BE2C (cell line): Measurements from ENCODE around the gene SSBP4. TPM values are rescaled to one million over a fixed set of nuclear protein-coding genes. Genes with fewer than 3 reads are reported as not detected.
A peak's percentile ranks its signal among the peaks of the same experiment; 100 is the strongest.

Experiments used
- DNase-seq: peaks from one replicate; pipeline ENCODE4 v3.0.0-alpha.2; 2020
- H3K27me3 ChIP-seq: fragments of 250-450 bp; sonication (Bioruptor Pico); 2 replicates; pipeline ENCODE4 v1.5.1; 2020; ENCODE audit warnings: mild to moderate bottlenecking
- H3K36me3 ChIP-seq: fragments of 250-450 bp; sonication (Bioruptor Pico); 2 replicates; pipeline ENCODE4 v1.5.1; 2020; ENCODE audit warnings: mild to moderate bottlenecking
- H3K4me1 ChIP-seq: fragments of 250-450 bp; sonication (Bioruptor Pico); 2 replicates; pipeline ENCODE4 v1.5.1; 2020
- H3K4me3 ChIP-seq: 2 replicates; pipeline ENCODE4 v1.5.1; 2011; ENCODE audit warnings: low read depth, low read length
- H3K9me3 ChIP-seq: fragments of 250-450 bp; sonication (Bioruptor Pico); 2 replicates; pipeline ENCODE4 v1.5.1; 2020
- polyA plus RNA-seq: library from polyadenylated mRNA; unstranded; fragments of >200 nt; gene quantifications from one replicate; pipeline ENCODE4 v1.2.1, GENCODE V29; 2012; ENCODE audit warnings: low read depth, missing spikeins; ENCODE audit not compliant: insufficient read length, insufficient read depth
- TF ChIP-seq, protein P1 (sequence below): IDR thresholded peaks from 2 replicates; pipeline ENCODE4 v1.5.1; 2012; ENCODE audit warnings: mild to moderate bottlenecking, low read depth, low read length

Gene SSBP4
- 467 TPM for polyA plus RNA-seq

DNA sequence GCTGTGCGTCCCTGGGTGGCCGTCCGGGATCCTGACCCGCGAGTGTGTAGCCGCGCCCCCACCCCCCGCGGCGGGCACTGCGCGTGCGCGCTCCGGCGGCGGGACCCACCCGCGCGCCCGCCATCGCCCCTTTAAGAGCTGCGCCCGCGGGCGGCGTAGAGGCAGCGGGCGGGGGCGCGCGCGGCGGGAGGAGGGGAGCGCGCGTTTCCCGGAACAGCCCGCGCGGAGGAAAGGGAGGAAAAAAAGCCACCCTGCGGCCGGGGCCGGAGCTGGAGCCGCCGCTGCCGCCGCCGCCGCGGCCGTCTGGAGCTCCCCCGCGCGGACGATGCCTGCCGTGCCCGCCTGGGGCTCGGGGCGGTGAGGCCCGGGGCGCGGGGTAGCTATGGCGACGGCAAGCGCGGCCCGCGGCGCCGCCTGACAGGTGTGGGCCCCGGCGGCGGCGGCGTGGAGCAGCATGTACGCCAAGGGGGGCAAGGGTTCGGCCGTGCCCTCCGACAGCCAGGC, at the start of gene SSBP4:
TSS of gene SSBP4 (plus strand) at position 204 of the 504 bp plus-strand sequence. CDS start at position 455, 251 bp downstream.
- TF ChIP-seq, protein P1, sequence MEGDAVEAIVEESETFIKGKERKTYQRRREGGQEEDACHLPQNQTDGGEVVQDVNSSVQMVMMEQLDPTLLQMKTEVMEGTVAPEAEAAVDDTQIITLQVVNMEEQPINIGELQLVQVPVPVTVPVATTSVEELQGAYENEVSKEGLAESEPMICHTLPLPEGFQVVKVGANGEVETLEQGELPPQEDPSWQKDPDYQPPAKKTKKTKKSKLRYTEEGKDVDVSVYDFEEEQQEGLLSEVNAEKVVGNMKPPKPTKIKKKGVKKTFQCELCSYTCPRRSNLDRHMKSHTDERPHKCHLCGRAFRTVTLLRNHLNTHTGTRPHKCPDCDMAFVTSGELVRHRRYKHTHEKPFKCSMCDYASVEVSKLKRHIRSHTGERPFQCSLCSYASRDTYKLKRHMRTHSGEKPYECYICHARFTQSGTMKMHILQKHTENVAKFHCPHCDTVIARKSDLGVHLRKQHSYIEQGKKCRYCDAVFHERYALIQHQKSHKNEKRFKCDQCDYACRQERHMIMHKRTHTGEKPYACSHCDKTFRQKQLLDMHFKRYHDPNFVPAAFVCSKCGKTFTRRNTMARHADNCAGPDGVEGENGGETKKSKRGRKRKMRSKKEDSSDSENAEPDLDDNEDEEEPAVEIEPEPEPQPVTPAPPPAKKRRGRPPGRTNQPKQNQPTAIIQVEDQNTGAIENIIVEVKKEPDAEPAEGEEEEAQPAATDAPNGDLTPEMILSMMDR: no peak
- Histone ChIP-seq H3K4me3 (peak within 1 kb of the TSS; percentile 71), H3K4me1 (peaks cover 21% of the 10 kb centered on the region), H3K9me3 (no peaks in the 10 kb centered on the region), H3K27me3 (no peaks in the 10 kb centered on the region), H3K36me3 (peaks cover 4% of the 10 kb centered on the region)
- peak; percentile 84 for DNase-seq

DNA sequence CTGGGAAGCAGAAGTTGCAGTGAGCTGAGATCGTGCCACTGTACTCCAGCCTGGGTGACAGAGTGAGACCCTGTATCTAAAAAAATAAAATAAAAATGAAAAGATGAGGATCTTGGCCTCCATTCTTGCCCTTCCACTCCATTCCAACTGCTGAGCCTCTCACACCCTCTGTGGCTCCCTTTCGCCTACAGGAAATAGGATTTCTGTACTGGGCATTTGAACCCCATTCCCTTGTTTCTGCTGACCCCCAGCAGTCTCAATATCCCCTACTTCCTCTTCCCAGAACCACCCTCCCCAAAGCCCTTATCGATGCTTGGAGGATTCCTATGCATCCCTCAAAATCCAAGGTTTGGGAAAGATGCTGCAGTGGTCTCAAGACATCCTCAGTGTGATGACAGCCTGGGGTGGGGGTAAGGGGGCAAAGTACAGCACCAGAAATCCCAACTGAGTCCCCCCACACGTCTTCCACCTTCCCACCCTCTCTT, 45.7 kb upstream of the SSBP4 start:
- Histone ChIP-seq H3K9me3 (no peaks in the 10 kb centered on the region), H3K27me3 (no peaks in the 10 kb centered on the region), H3K36me3 (no peaks in the 10 kb centered on the region), H3K4me1 (peaks cover 9% of the 10 kb centered on the region), H3K4me3 (no peak overlapping the region)
- no peak for DNase-seq
- TF ChIP-seq, protein P1: no peak

DNA sequence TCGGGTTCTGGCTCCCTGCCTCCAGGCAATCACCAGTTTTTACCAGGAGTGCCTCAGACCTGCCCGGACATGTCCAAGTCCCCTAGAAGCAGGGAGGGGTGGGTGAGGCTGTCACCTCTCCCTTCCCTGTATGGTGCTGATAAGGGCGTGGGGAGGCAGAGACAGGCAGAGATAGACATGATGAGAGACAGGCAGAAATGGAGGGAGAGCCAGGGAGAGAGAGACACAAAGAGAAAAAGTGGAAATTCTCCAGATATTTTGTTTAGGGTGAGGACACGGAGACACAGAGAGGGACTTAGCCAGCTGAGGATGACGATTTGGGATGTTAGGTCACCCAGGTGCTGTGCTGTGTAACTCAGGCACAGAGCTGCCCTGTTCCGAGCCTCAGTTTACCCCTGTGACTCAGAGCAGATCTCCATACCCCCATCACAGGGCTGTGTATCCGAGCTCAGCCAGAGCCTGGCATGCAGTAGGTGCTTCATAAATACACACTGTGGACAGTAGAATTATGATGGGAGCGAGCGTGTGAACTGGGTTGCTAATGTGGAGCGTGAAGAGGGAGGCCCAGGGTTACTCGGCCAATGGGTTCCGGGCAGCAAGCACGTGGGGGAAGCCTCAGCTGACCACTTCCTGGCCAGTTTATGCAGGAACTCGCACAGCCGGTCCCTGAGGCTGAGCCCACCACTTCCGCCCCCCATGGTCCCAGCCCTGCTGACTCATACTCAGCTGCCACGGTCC, 45.1 kb upstream of the SSBP4 start:
- Histone ChIP-seq H3K9me3 (no peaks in the 10 kb centered on the region), H3K4me1 (peaks cover 9% of the 10 kb centered on the region), H3K27me3 (no peaks in the 10 kb centered on the region), H3K36me3 (no peaks in the 10 kb centered on the region), H3K4me3 (no peak overlapping the region)
- TF ChIP-seq, protein P1: no peak
- peak; percentile 67 for DNase-seq

DNA sequence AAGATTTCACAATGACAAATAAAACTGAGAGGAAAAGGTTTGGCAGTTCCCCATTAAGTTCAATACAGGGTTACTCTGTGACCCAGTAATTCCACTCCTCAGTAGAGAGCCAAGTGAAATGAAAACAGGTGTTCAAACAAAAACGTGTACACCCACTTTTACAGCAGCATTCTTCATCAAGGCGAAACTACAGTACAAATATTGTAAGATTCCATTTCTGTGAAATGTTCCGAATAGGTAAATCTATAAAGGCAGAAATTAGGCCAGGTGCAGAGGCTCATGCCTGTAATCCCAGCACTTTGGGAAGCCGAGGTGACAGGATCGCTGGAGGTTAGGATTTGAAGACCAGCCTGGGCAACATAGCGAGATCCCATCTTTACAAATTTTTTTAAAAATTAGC, 42.2 kb upstream of the SSBP4 start:
- Histone ChIP-seq H3K4me3 (no peak overlapping the region), H3K27me3 (no peaks in the 10 kb centered on the region), H3K9me3 (no peaks in the 10 kb centered on the region), H3K36me3 (no peaks in the 10 kb centered on the region), H3K4me1 (peaks cover 9% of the 10 kb centered on the region)
- no peak for DNase-seq
- TF ChIP-seq, protein P1: no peak

DNA sequence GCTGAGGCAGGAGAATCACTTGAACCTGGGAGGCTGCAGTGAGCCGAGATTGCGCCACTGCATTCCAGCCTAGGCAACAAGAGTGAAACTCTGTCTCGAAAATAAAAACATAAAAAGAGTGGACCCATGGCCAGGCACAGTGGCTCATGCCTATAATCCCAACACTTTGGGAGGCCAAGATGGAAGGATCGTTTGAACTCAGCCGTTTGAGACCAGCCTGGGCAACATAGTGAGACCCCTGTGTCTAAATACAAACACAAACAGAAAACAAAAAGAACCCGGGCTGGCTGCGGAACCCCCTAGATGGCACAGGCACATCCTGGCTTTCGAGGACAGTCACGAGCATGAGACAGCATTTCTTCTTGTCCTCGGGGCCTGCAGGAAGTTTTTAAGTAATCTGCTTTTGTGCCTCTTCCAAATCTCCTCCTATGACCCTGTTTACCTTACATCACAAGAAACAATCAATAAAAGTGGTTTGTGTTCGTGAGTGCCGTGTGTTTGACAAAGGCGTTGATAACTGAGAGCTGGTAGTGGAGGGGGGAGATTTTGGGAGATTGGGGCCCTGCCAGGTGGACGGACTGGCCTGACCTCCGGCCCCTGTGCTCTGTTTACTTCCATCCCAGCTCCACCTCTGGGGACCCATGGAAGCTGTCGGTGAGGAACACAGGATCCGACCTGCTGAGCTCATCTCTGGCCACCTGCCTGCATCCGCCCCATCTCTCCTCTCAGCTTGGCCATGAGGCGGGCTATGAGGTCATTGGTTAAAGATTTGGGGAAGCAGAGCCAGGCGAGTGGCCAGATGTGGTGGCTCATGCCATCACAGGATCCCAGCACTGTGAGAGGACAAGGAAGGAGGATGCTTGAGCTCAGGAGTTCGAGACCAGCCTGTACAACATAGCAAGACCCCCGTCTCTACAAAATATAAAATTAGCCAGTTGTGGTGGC, 39.1 kb upstream of the SSBP4 start:
- no peak for DNase-seq
- H3K4me1 ChIP-seq: no peaks in the 10 kb centered on the region; the same call in 1 of the 2 replicates
- H3K4me3 ChIP-seq: no peak overlapping the region
- no peaks in the 10 kb centered on the region for H3K9me3 ChIP-seq
- H3K36me3 ChIP-seq: no peaks in the 10 kb centered on the region
- TF ChIP-seq, protein P1: no peak
- no peaks in the 10 kb centered on the region for H3K27me3 ChIP-seq
